Ectodermal cell (in vitro differentiated cells): ENCODE results near the gene EOMES.

Source experiments
- H3K27ac ChIP-seq: 2 replicates; pipeline ENCODE4 v1.7.0; 2013; ENCODE audit warnings: mild to moderate bottlenecking, low read depth, low read length; ENCODE audit not compliant: insufficient read depth, poor library complexity, severe bottlenecking
- H3K27me3 ChIP-seq: 2 replicates; pipeline ENCODE4 v1.7.0; 2013; ENCODE audit warnings: mild to moderate bottlenecking, low read length; ENCODE audit not compliant: insufficient read depth, control insufficient read depth, poor library complexity, severe bottlenecking
- H3K36me3 ChIP-seq: one replicate; pipeline ENCODE4 v1.7.0; 2013; ENCODE audit warnings: low read length; ENCODE audit not compliant: control insufficient read depth, insufficient read depth
- H3K4me1 ChIP-seq: one replicate; pipeline ENCODE4 v1.7.0; 2013; ENCODE audit warnings: low read length; ENCODE audit not compliant: control insufficient read depth, insufficient read depth
- H3K4me3 ChIP-seq: 2 replicates; pipeline ENCODE4 v1.7.0; 2013; ENCODE audit warnings: low read depth, low read length, control low read depth; ENCODE audit not compliant: insufficient read depth
- H3K9me3 ChIP-seq: 2 replicates; pipeline ENCODE4 v1.7.0; 2013; ENCODE audit warnings: mild to moderate bottlenecking, low read length, moderate library complexity; ENCODE audit not compliant: control insufficient read depth
- WGBS, 2 experiments: methylation state at CpG; one replicate each; pipeline ENCODE4 v1.1.7; 2013; ENCODE audit warnings: missing lambda C conversion rate in 2 of 2; 5-methylcytosine and 5-hydroxymethylcytosine counted together

EOMES gene

GRCh38 chr3:27667751-27668150 lies 54.4 kb downstream of the EOMES start:
- Histone ChIP-seq H3K4me1 (peaks cover 4% of the 10 kb centered on the region), H3K4me3 (no peak overlapping the region), H3K27me3 (no peaks in the 10 kb centered on the region), H3K27ac (no peak overlapping the region), H3K36me3 (no peaks in the 10 kb centered on the region), H3K9me3 (no peaks in the 10 kb centered on the region)
- 53 to 56% methylated on average over 2 of the region's 2 CpGs for WGBS, 2 experiments

- H3K4me1 ChIP-seq: peaks cover 4% of the 10 kb centered on the region
- H3K36me3 ChIP-seq: no peaks in the 10 kb centered on the region
- no peaks in the 10 kb centered on the region for H3K27me3 ChIP-seq
- no peak overlapping the region for H3K4me3 ChIP-seq
- no peaks in the 10 kb centered on the region for H3K9me3 ChIP-seq
- 11 to 20% methylated on average over 3 of the region's 3 CpGs for WGBS, 2 experiments
- H3K27ac ChIP-seq: peak overlapping the region; percentile 57
Observed at GRCh38 chr3:27666708-27667107, 55.4 kb downstream of the EOMES start.

GRCh38 chr3:27666272-27666671 lies 55.9 kb downstream of the EOMES start:
- H3K27ac ChIP-seq: peak overlapping the region; percentile 57
- no peaks in the 10 kb centered on the region for H3K36me3 ChIP-seq
- 31 to 47% methylated on average over 1 of the region's 1 CpG for whole genome bisulfite sequencing, 2 experiments
- no peaks in the 10 kb centered on the region for H3K9me3 ChIP-seq
- no peaks in the 10 kb centered on the region for H3K27me3 ChIP-seq
- peaks cover 4% of the 10 kb centered on the region for H3K4me1 ChIP-seq
- no peak overlapping the region for H3K4me3 ChIP-seq
